Aorta (tissue), 5 donors: ENCODE data around the gene SLC9A8. TPM values are rescaled to one million over a fixed set of nuclear protein-coding genes. Genes with fewer than 3 reads are reported as not detected.

ENCODE experiments used
- ATAC-seq: fragments of 200-7000 bp; cut with Tn5 transposase; one replicate; pipeline ENCODE4 v1.9.1; 2022; ENCODE audit warnings: moderate library complexity; ENCODE audit not compliant: low FRiP score
- DNase-seq, 2 donors: peaks; one replicate each; pipeline ENCODE4 v3.0.0-alpha.2; 2020
- H3K27ac ChIP-seq, 2 donors: one replicate each; pipeline ENCODE4 v1.5.1; 2013; ENCODE audit warnings: low read length in 2 of 2, mild to moderate bottlenecking in 2 of 2, moderate library complexity in 2 of 2, control low read depth in 1 of 2, inconsistent platforms in 1 of 2, low read depth in 1 of 2
- H3K27me3 ChIP-seq, 2 donors: one replicate each; pipeline ENCODE4 v1.6.1; 2013; ENCODE audit warnings: control low read depth in 1 of 2, low read length in 1 of 2, mild to moderate bottlenecking in 1 of 2, moderate library complexity in 1 of 2; ENCODE audit not compliant: insufficient read depth in 2 of 2, control insufficient read depth in 1 of 2
- H3K36me3 ChIP-seq, 2 donors: one replicate each; pipeline ENCODE4 v1.6.1; 2013; ENCODE audit warnings: control low read depth in 1 of 2, low read length in 1 of 2, mild to moderate bottlenecking in 1 of 2; ENCODE audit not compliant: insufficient read depth in 2 of 2, control insufficient read depth in 1 of 2
- H3K4me1 ChIP-seq, 2 donors: one replicate each; pipeline ENCODE4 v1.6.1; 2013; ENCODE audit warnings: low read length in 2 of 2, control low read depth in 1 of 2, mild to moderate bottlenecking in 1 of 2, moderate library complexity in 1 of 2; ENCODE audit not compliant: insufficient read depth in 2 of 2, control insufficient read depth in 1 of 2
- H3K4me3 ChIP-seq, 2 donors: one replicate each; pipeline ENCODE4 v1.5.1; 2013; ENCODE audit warnings: low read length in 2 of 2, control low read depth in 1 of 2, mild to moderate bottlenecking in 1 of 2
- H3K9me3 ChIP-seq: one replicate; pipeline ENCODE4 v1.6.1; 2013; ENCODE audit warnings: mild to moderate bottlenecking, low read length; ENCODE audit not compliant: control insufficient read depth
- WGBS, 2 donors: extraction: QIAGEN DNeasy Blood & Tissue Kit; methylation state at CpG; one replicate each; pipeline ENCODE4 v1.1.7; 2013; 5-methylcytosine and 5-hydroxymethylcytosine counted together
- intact Hi-C, 2 donors: fragments of 100-400 bp; cut with DNase I; formaldehyde crosslinking; loops; one replicate each; pipeline versions ENCODE4 v1.14.2 to v1.15.0; 2022
- polyA plus RNA-seq, 2 donors: library from polyadenylated mRNA; stranded (reverse); fragments of 200-250 nt; gene quantifications; one replicate each; pipeline ENCODE4 v1.2.3, GENCODE V29; 2013
- total RNA-seq, 2 donors: library from RNA; stranded (reverse); fragmentation: NEBNext Ultra II Directional; extraction: Animal tissue kit (Norgen Biotek cat#: 25700); gene quantifications; one replicate each; pipeline ENCODE4 v1.2.1, GENCODE V29; 2021
- donor health status: healthy with polysubstance abuse.
- donor health status: Bipolar disorder and iron deficiency.
- donor health status: DM: no; HTN: no; CAD: no.
- donor health status: DM: no; HTN: no; CAD: no.
- donor health status: DM: yes; HTN: yes; CAD: no.

Gene SLC9A8
- total and polyA plus RNA-seq, 4 donors = 2.8 to 14.6 (median 11.5) TPM

DNA sequence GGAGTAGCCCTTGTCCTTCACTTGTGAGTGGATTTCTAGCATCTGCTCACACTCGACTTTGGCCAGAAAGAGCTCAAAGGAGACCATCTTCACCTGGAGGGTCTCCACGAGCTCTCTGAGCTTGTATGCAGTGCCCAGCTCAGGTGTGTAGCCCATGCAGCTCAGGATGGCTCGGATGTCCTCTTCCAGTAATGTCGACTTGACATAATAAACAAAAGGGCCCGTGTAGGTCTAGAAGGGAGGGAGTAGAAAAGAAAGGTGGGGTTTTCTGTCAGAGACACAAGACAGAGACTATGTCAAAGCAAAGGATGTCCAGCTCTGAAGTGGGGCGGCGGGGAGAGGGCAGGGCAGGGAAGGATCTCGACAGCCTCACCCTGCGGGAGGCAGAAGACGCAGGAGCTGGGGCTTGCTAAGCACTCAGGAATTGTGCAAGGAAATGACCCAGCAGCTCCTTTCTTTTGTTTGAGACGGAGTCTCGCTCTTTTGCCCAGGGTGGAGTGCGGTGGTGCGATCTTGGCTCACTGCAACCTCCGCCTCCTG lies 94.1 kb downstream of the SLC9A8 start:
- intact Hi-C loops = no loop called here
- Histone ChIP-seq H3K27ac (no peak overlapping the region), H3K4me3 (no peak overlapping the region), H3K4me1 (no peaks in the 10 kb centered on the region), H3K27me3 (no peaks in the 10 kb centered on the region), H3K36me3 (peaks cover 0 to 4% of the 10 kb centered on the region in 2 donors), H3K9me3 (no peaks in the 10 kb centered on the region)
- 91 to 93% methylated on average over 15 of the region's 15 CpGs for WGBS, 2 donors
- ATAC-seq (no peak), DNase-seq (no peak)

DNA sequence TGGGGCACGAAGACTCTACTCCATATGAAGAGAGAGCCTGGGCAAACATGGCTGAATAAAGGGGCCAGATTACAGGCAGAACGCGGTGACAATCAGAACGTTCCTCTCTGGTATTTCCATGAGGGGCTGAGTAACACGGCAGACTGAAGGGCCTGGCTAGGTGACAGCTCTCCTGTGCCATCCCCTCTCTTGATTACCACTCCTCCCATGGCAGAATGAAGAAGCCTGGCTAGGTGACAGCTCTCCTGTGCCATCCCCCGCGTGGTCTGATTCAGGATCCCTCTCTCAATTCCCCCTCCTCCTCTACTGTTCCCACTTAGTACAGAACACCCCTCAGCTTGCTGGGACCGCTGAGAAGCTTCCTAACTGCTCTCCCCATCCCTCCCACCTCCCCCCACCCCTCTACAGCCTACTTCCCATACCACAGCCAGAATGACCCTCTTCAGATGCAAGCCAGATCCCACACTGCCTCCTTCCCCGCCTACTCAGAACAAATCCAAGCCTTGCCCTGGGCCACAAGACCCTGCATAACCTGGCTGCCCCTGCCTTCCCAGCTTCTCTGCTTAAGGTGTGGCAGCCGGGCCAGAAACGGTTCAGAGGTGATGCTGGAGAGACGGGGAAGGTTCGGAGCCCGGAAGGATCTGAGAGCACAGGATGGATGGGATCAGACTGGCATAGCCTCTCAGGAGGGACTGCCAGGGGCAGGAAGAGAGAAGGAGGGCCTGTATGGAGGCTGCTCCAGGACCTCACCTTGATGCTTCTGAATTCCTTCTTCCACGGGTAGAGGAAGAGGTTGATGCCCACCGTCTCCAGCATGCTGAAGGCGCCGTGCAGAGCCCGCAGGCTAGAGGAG lies 95.0 kb downstream of the SLC9A8 start:
- Histone ChIP-seq H3K36me3 (peaks cover 0 to 4% of the 10 kb centered on the region in 2 donors), H3K4me3 (no peak overlapping the region), H3K27me3 (no peaks in the 10 kb centered on the region), H3K9me3 (no peaks in the 10 kb centered on the region), H3K4me1 (no peaks in the 10 kb centered on the region), H3K27ac (no peak overlapping the region)
- intact Hi-C loops = no loop called here
- WGBS, 2 donors = 90 to 92% methylated on average over 19 of the region's 19 CpGs
- no peak for ATAC-seq
- DNase-seq = no peak

DNA sequence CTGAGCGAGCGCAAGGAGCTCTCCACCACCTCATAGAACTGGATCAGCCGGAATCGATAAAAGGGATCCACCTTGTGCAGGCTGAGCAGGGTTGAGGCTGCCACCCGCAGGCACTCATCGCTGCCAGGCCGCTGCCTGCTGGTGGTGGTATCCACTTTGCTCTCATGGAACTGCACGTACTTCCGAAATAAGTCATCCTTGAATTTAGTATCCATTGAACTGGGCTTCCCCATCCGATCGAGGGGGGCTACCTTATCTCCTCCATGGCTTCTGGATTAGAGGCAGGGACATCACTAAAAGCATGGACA lies 95.6 kb downstream of the SLC9A8 start:
- WGBS, 2 donors = 94% methylated on average over 11 of the region's 11 CpGs
- Histone ChIP-seq H3K4me1 (peaks cover 0 to 2% of the 10 kb centered on the region in 2 donors), H3K27me3 (no peaks in the 10 kb centered on the region), H3K4me3 (no peak overlapping the region), H3K27ac (no peak overlapping the region), H3K36me3 (peaks cover 0 to 4% of the 10 kb centered on the region in 2 donors), H3K9me3 (no peaks in the 10 kb centered on the region)
- no peak for ATAC-seq
- intact Hi-C loops = no loop called here
- no peak for DNase-seq

DNA sequence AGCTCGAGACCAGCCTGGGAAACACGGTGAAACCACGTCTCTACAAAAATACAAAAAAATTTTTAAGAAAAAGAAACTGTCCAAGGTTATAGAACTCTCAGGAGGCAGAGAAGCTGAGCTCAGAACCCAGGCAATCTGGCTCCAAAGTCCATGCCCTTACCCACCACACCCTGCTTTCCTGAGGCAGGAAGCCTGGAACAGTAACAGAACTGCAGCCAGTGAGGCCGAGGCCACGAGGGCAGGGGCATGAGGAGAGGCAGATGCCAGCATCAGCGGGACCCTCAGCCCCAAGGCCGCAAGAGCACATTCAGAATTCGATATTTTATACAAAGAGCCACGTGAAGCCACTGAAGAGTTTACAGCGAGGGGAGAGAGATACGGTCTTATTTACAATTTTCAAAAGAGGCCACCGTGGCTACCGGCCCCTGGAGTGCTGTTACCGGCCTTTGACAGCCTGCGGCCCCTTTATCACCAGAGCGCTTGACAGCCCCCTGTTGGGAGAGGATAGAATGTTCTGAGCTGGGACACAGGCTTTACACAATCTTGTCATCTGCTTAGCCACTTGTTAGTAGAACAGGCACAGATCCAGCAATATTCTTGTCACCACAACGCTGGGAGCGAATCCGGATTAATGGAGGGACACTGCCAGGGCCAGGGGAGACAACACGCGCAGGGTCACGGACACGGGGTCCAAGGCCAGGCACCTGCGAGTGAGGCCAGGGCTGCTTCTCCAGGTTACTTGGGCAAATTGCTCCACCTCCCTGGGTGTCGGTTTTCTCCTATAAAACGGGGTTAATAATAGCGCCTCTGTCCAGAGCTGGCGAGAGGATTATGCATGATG lies 97.1 kb downstream of the SLC9A8 start:
- Histone ChIP-seq H3K27ac (no peak overlapping the region), H3K4me1 (peaks cover 0 to 2% of the 10 kb centered on the region in 2 donors), H3K36me3 (peaks cover 0 to 4% of the 10 kb centered on the region in 2 donors), H3K9me3 (no peaks in the 10 kb centered on the region), H3K27me3 (no peaks in the 10 kb centered on the region), H3K4me3 (no peak overlapping the region)
- DNase-seq (no peak), ATAC-seq (no peak)
- intact Hi-C loops = no loop called here
- 71 to 72% methylated on average over 28 of the region's 28 CpGs for WGBS, 2 donors

DNA sequence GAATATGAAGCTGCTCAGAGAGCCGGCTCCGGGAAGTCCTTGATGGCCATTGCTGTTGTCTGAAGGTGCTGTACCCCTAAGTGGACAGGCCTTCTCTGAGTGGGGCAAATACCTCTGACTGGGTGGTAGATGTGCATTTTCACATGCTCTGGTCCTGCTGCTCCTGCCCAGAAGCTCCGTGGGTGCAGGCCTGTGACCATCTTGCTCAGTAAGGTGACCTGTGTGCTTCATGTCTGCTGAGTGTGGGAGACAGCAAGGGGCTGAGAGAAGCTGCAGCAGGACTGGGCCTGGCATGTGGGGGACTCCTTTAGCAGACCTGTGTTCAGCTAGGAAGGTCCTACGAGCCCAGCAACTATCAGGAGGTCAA lies 97.7 kb downstream of the SLC9A8 start:
- Histone ChIP-seq H3K27me3 (no peaks in the 10 kb centered on the region), H3K4me3 (no peak overlapping the region), H3K36me3 (peaks cover 0 to 4% of the 10 kb centered on the region in 2 donors), H3K27ac (no peak overlapping the region), H3K4me1 (peaks cover 0 to 2% of the 10 kb centered on the region in 2 donors), H3K9me3 (no peaks in the 10 kb centered on the region)
- DNase-seq (no peak), ATAC-seq (no peak)
- 72 to 73% methylated on average over 4 of the region's 4 CpGs for WGBS, 2 donors
- intact Hi-C loops = no loop called here

DNA sequence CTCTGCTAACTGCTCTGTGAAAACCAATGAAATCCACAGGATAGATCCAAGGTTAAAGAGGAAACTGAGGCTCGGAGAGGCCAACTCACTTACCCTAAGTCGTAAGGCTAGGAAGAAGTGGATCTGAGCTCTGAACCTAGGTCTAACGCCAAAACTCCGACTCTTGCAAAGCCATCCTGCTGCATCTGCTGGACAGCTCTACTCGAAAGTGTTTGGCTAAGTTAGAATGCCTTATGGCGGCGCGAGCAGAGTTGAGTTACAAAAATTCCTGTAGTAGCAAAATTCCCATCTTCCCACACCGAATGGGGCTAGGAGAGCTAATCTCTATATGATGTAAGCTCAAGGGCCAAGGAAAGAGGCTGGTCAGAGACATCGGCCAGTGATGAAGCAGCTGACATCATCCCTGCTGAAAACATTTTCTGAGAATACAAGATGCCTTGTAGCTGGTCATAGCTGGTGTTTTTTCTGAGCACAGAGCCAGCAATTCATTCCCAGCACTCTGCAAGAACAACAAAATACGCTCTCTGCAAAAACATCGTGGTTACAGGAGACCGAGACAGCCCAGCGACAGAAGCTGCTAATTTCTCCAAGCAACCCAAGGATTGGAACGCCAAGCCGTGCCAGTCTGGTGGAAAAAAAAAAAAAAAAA lies 100.9 kb downstream of the SLC9A8 start:
- H3K4me3 ChIP-seq = no peak overlapping the region
- DNase-seq = no peak

DNA sequence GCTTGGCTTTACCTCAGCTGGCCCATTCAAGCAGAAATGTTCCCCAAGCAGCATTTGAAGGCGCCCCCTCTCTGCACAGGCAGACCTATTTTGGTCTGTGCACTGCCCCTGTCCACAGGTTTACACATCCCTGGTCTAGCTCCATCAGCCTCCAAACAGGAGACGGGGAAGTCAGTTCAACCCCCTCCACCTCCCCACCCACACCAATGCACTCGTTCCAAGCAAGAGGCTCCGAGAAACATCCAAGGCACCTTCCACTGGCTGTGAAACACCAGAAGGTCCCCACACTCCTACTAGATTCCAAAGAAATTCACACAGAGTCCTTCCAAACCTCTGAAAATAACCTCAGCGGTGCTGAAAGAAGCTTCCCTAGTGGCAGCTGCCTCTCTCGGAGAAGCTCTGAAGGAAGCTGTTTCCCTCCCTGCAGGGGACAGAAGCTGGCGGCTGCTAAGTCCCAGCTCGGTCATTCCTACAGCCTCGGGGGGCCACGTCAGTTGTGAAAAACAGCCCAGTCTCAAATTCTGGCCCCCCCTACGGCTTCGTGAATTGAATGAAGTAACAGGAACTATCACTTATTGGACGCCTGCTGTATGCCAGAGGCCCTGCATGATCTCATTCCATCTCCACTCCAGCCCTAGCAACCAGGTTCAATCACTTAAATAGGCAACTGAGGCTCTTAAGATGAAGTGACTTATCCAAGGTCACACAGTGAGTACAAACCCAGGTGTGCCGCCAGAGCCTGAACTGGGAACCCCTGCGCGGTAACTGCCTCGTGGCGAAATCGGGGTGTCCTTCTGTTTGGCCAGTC lies 101.9 kb downstream of the SLC9A8 start:
- DNase-seq (no peak), ATAC-seq (no peak)
- Histone ChIP-seq H3K27ac (peak overlapping the region in 1 of 2 donors; percentile 75), H3K27me3 (no peaks in the 10 kb centered on the region), H3K4me1 (peaks cover 0 to 2% of the 10 kb centered on the region in 2 donors), H3K9me3 (no peaks in the 10 kb centered on the region), H3K4me3 (peak overlapping the region; percentile 77 to 87), H3K36me3 (no peaks in the 10 kb centered on the region)
- intact Hi-C loops = no loop called here
- WGBS, 2 donors = 1% methylated on average over 19 of the region's 19 CpGs

More for the DNA sequence above, 100.9 kb downstream of the SLC9A8 start:
- Histone ChIP-seq H3K27ac (peak overlapping the region in 1 of 2 donors; percentile 67), H3K9me3 (no peaks in the 10 kb centered on the region), H3K27me3 (no peaks in the 10 kb centered on the region), H3K36me3 (no peaks in the 10 kb centered on the region), H3K4me1 (peaks cover 0 to 2% of the 10 kb centered on the region in 2 donors)
- 16 to 19% methylated on average over 16 of the region's 16 CpGs for WGBS, 2 donors
- ATAC-seq = no peak
- intact Hi-C loops = no loop called here

DNA sequence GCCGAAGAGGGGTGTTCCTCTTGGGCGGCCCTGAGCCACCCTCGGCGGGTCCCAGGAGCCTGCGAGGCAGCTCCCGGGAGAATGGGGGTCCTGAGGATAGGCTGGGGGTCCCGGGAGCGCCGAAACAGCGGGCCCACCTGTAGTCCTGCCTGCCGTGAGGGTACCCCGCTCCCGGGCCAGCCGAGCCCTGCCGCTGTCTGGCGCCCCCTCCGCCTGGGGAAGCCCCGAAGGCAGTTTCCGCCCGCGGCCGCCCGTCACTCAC lies 102.4 kb downstream of the SLC9A8 start:
- intact Hi-C loops = no loop called here
- no peak for ATAC-seq
- peaks cover 0 to 2% of the 10 kb centered on the region in 2 donors for H3K4me1 ChIP-seq
- 0 to 1% methylated on average over 7 to 23 of the region's 23 CpGs for WGBS, 2 donors
- peak overlapping the region; percentile 67 to 77 for H3K27ac ChIP-seq
- H3K9me3 ChIP-seq = no peaks in the 10 kb centered on the region
- H3K27me3 ChIP-seq = no peaks in the 10 kb centered on the region
- no peaks in the 10 kb centered on the region for H3K36me3 ChIP-seq
- DNase-seq = no peak
- peak overlapping the region; percentile 77 to 87 for H3K4me3 ChIP-seq
